Endometrial microvascular endothelial cells (primary cell): ENCODE results near the gene CRYL1. TPM values are rescaled to one million over a fixed set of nuclear protein-coding genes. Genes with fewer than 3 reads are reported as not detected.
"Not testable (repeated sequence)": the region's sequence is repeated elsewhere in the genome, so short reads cannot be mapped to it uniquely, and the experiment has no call there.

Source experiments
- in situ Hi-C: cut with HindIII; loops from 2 replicates; pipeline ENCODE4 v1.10.0; 2017; ENCODE audit warnings: low sequenced_read_pairs, low pct_unique_long_range_greater_than_20kb; ENCODE audit errors: inconsistent ontology term
- total RNA-seq: library from RNA; depleted of rRNA; stranded (reverse); fragments of >200 nt; gene quantifications from one replicate; pipeline ENCODE4 v1.2.3, GENCODE V29; 2015; ENCODE audit errors: inconsistent ontology term

Gene CRYL1
- total RNA-seq, 1 donor from 2014 or later: 53.2 TPM

DNA sequence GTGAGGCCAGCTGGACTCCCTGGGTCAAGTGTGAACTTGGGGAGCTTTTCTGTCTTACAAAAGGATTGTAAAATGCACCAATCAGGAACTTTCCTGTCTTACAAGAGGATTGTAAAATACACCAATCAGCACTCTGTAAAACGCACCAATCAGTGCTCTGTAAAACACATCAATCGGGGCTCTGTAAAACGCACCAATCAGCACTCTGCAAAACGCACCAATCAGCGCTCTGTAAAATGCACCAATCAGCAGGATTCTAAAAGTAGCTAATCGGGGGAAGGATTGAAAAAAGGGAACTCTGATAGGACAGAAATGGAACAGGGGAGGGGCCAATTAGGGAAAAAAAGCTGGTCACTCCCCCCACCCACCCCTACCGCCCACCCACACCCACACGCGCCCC lies 91.4 kb downstream of the CRYL1 start:
- in situ Hi-C loops: not testable (repeated sequence)

DNA sequence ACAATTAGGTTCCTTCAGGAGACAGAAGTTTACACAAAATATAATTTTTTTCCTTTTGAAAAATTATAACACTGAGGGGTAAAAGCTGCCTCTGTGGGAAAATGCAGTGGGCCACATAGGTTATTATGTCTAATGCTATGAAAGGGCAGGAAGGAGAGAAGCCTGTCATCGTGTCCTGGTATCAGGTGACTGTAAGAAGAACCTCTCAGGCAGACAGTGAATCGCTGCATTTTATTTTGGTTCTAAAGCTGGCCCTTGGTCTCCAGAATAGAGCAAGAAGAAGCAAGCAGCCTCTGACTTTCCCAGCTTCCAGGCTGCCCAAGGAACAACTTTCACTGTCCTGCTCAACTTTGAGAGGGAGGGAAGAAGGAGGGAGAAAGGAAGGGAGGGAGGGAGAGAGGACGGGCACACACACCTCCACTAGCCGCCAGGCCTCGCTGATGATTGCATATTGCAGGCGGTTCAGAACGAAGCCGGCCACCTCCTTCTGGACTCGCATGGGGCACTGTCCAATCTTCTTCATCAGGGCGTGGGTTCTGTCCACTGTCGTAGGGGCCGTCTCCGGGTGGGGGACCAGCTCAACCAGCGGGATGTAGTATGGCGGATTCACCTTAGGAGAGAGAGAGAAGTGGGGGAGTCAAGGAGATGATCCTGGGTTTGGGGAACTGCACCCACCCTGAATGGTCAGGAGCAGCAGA lies 93.8 kb downstream of the CRYL1 start:
- in situ Hi-C loops: no loop called here

DNA sequence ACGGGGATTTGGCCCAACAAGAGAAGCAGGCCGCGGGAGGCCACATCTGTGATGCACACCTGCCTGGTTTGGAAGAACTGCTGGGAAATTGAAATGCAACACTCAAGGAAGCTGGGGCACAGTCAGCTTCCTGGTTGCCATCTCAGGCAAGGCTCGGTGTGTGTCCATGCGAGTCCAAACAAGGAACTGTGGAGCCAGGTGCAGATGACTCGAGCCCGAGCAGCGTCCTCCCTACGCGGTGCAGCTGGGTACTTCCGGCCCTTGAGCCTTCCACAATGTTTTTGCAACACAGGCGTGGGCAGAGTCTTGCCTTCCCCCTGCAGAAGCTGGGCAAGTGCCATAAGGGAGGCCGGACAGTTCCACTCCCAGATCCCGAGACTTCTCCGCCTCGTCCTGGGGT lies 94.6 kb downstream of the CRYL1 start:
- in situ Hi-C loops: no loop called here

- in situ Hi-C loops: no loop called here
Measured at GRCh38 chr13:20430296-20430695, 95.4 kb downstream of the CRYL1 start.

GRCh38 chr13:20429682-20430081 lies 96.0 kb downstream of the CRYL1 start:
- in situ Hi-C loops: no loop called here

DNA sequence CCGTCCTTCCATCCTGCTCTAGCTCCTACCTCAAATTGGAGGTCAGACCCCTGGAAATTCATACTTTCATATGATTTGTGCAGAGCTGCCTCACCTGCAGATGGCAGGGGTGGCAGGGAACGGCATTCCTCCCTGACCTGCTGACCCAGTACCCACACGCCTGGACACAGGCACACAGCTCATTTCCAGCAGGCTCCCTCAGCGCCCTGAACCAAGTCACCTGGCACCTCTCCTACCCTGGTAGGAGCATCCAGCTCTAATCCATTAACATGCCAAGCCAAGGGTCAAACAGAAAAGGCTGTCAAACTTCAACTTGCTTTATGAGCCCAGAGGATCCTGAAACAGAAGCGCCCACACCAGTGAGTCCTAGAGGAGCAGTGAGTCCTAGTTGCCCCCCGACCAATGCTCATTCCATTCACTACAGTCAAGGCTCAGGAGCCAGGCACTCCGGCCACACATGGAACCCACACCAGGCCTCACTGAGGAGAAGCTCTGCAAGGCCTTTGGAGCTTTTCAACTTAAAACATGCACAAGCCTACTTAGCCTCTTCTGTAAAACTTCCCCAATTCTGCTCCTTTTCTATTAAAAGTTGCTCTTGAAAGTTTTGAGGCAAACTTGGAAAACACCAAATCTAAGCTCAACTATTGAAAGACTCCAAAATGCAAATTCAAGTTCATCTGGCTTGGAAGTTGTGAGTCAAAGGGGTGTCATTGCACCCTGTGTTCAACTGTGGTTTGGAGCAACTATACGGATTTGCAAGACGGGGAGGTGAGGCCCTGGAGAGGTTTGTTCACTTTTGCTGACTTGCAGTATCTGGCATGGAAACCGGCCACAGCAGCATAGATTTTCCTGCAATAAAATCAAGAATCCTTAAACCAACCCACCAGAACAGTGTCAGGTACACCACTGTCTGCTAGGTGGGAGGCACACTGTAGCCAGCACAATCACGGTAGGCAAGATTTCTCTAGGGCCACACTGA lies 96.7 kb downstream of the CRYL1 start:
- in situ Hi-C loops: no loop called here

GRCh38 chr13:20426766-20427448 lies 98.8 kb downstream of the CRYL1 start:
- in situ Hi-C loops: no loop called here

DNA sequence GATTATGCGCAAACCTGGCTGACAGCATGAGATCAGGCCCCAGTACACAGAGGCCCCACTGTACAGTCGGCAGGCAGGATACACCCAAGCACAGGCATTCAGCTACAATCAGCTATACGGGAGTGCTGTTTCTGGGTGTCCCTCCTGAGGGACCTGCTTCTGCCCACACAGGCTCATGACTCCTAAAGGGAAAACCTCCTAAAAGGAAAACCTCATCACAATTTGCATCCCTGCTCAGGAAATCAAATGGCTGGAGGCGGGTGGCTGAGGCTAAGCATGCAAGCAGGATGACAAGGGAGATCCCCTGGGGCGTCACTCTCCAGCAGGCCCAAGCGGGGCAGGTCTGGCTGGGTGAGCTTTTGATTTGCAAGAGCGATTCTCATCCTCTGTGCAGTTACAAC lies 99.8 kb downstream of the CRYL1 start:
- in situ Hi-C loops: no loop called here

DNA sequence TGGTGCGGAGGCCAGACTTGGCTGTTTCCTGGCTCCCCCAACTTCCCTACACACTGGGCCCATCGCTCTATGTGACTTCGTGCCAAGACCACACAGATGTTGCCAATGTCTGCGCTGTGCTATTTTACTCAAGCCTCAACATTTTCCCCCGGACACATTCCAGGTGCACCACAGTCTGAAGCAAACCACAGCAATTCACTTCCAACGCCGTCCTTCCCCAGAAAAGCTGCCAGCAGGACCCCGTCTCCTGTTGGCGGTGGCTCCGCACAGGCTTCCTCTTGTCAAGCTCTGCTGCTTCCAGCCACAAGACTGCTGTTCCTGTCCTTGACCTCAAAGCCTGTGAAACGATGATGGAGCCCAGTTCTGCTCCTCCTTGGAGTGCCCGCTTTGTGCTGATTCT lies 100.7 kb downstream of the CRYL1 start:
- in situ Hi-C loops: no loop called here

DNA sequence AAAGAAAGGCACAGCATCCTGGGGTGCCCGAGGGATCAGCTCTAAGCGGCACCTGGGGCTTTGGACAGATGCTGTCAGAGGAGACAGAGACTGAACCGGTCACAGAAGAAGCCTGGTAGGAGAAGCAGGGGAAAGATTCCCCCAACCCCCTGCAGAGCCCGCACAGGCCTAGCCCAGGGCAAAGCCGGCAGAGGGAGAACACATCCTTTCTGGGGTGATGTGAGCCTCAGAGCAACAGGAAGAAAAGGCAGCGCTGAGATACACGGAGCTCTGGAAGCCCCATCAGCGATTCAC lies 101.2 kb downstream of the CRYL1 start:
- in situ Hi-C loops: no loop called here

- in situ Hi-C loops: no loop called here
Measured at GRCh38 chr13:20422362-20422761, 103.3 kb downstream of the CRYL1 start.

- in situ Hi-C loops: no loop called here
Measured at GRCh38 chr13:20420938-20421337, 104.7 kb downstream of the CRYL1 start.

GRCh38 chr13:20418953-20419352 lies 106.7 kb downstream of the CRYL1 start:
- in situ Hi-C loops: no loop called here

- in situ Hi-C loops: no loop called here
Measured at GRCh38 chr13:20416223-20416745, 109.4 kb downstream of the CRYL1 start.

GRCh38 chr13:20415694-20416107 lies 110.0 kb downstream of the CRYL1 start:
- in situ Hi-C loops: no loop called here

GRCh38 chr13:20415306-20415679 lies 110.4 kb downstream of the CRYL1 start:
- in situ Hi-C loops: no loop called here

DNA sequence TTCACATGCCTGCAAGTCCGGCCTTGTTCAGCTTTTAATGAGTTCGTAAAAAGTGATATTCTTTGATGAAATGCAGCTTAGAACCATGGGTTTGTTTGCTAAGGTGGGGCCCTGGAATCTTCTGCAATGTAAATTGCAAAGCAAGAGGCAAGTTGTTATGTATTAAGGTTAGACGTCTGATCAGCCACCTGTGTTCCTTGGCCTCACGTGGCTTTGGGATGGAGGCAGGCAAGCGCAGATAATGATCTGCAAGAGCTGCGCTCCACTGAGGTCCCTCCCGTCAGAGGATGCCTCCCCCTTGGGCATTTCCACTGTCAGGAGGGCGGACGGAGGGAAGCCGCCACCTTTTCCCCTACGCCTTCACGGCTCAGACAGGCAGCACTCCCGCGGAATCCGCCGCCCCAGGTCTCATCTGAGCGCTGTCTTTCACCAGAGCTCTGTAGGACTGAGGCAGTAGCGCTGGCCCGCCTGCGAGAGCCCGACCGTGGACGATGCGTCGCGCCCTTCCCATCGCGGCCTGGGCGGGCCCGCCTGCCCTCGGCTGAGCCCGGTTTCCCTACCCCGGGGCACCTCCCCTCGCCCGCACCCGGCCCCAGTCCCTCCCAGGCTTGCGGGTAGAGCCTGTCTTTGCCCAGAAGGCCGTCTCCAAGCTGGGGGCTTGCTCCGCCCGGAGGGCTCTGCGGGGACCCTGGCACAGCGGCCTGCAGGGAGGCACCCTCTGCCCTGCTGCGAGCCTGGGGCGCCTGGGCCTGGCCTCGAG lies 110.9 kb downstream of the CRYL1 start:
- in situ Hi-C loops: no loop called here

DNA sequence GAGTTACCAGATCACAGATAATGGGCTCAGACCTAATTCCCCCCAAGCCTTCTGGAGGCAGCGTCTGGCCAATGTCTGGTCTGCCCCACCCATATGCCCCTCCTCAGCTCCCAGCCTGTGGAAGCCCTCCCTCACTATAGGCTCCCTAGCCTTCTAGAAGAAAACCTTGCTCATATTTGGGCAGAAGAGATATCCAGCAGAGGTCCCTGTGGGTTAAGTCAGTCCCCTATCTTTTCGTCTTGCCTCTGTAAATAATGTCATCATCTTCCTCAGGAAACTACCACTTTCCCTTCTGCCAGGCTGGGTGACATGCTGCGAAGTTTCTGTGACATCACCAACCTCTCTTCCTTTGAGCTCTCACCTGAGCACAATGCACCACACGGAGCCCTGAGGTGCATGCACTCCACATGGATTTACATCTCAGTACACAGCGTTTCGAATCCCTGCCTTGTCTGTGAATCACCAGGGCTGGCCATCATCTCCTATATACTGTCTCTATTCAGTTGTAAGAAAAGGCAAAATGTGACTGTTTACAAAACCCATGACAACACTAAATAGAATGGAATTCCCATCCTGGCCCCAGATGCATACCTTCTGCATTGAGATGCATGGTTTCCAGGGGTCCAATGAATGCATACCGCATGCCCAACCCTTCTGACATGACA lies 112.8 kb downstream of the CRYL1 start:
- in situ Hi-C loops: no loop called here
